Endothelial cell (in vitro differentiated cells): Measurements from ENCODE around the gene FXR1. TPM values are rescaled to one million over a fixed set of nuclear protein-coding genes. Genes with fewer than 3 reads are reported as not detected.

ENCODE experiments used
- DNase-seq: peaks from one replicate; pipeline ENCODE4 v3.0.0; 2021; ENCODE audit warnings: low spot score
- H3K27ac Mint-ChIP-seq: one replicate; pipeline ENCODE4 v1.8.0; 2021; ENCODE audit warnings: mixed read lengths, inconsistent platforms; ENCODE audit not compliant: unreplicated experiment
- H3K27me3 Mint-ChIP-seq: one replicate; pipeline ENCODE4 v1.8.0; 2021; ENCODE audit warnings: mild to moderate bottlenecking, moderate library complexity, mixed read lengths, inconsistent platforms; ENCODE audit not compliant: unreplicated experiment
- H3K36me3 Mint-ChIP-seq: one replicate; pipeline ENCODE4 v1.8.0; 2021; ENCODE audit warnings: mild to moderate bottlenecking, low read depth, mixed read lengths, inconsistent platforms; ENCODE audit not compliant: unreplicated experiment
- H3K4me1 Mint-ChIP-seq: one replicate; pipeline ENCODE4 v1.8.0; 2021; ENCODE audit warnings: mild to moderate bottlenecking, mixed read lengths, inconsistent platforms; ENCODE audit not compliant: unreplicated experiment
- H3K4me3 Mint-ChIP-seq: one replicate; pipeline ENCODE4 v1.8.0; 2021; ENCODE audit warnings: mild to moderate bottlenecking, mixed read lengths, inconsistent platforms; ENCODE audit not compliant: unreplicated experiment
- H3K9me3 Mint-ChIP-seq: one replicate; pipeline ENCODE4 v1.8.0; 2021; ENCODE audit warnings: mixed read lengths, inconsistent platforms; ENCODE audit not compliant: unreplicated experiment
- total RNA-seq: library from RNA; stranded (reverse); fragmentation: NEBNext Ultra II Directional; extraction: Animal tissue kit (Norgen Biotek cat#: 25700); gene quantifications from one replicate; pipeline ENCODE4 v1.2.1, GENCODE V29; 2021; ENCODE audit not compliant: unreplicated experiment
- TF ChIP-seq, protein P1 (sequence below): fragments of 200-600 bp; sonication (generic); IDR thresholded peaks from one replicate; pipeline ENCODE4 v1.5.0; 2021; ENCODE audit warnings: antibody characterized with exemption; ENCODE audit not compliant: unreplicated experiment

FXR1 gene
- total RNA-seq, 1 donor from 2014 or later, result 219 TPM

DNA sequence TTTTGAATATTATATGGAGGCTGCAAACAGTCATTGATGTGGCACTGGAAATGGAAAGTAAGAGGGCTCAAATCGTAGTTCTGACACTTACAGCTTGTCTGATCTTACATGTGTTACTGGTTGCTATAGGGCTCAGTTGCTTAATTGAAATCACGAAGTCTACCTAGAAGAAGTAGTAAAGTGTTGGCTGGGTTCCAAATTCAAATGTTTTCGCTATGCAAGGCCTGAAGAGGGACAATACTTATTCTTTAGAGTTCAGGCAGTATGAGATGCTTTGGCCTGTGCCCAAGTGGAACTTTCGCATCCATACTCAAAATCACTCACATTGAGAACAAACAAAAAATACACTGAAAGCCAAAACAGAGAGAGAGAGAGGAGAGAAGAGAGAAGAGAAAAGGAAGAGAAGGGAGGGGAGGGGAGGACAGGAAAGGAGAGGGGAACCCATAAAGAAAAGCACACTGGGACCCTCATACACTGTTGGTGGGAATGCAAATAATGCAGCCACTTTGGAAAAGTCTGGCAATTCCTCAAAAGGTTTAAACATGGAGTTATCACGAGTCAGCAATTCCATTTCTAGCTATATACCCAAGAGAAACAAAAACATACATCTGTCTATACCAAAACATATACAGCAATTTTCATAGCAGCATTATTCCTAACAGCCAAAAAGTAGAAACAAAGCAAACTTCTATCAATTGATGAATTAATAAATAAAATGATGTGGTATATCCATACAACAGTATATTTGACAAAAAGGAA, 2.9 kb upstream of the FXR1 start:
- Mint-ChIP-seq H3K4me3 (no peak overlapping the region), H3K27ac (no peak overlapping the region), H3K4me1 (peaks cover 20% of the 10 kb centered on the region), H3K9me3 (no peaks in the 10 kb centered on the region), H3K27me3 (peaks cover 11% of the 10 kb centered on the region), H3K36me3 (no peaks in the 10 kb centered on the region)
- TF ChIP-seq, protein P1, sequence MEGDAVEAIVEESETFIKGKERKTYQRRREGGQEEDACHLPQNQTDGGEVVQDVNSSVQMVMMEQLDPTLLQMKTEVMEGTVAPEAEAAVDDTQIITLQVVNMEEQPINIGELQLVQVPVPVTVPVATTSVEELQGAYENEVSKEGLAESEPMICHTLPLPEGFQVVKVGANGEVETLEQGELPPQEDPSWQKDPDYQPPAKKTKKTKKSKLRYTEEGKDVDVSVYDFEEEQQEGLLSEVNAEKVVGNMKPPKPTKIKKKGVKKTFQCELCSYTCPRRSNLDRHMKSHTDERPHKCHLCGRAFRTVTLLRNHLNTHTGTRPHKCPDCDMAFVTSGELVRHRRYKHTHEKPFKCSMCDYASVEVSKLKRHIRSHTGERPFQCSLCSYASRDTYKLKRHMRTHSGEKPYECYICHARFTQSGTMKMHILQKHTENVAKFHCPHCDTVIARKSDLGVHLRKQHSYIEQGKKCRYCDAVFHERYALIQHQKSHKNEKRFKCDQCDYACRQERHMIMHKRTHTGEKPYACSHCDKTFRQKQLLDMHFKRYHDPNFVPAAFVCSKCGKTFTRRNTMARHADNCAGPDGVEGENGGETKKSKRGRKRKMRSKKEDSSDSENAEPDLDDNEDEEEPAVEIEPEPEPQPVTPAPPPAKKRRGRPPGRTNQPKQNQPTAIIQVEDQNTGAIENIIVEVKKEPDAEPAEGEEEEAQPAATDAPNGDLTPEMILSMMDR, result no peak
- no peak for DNase-seq

DNA sequence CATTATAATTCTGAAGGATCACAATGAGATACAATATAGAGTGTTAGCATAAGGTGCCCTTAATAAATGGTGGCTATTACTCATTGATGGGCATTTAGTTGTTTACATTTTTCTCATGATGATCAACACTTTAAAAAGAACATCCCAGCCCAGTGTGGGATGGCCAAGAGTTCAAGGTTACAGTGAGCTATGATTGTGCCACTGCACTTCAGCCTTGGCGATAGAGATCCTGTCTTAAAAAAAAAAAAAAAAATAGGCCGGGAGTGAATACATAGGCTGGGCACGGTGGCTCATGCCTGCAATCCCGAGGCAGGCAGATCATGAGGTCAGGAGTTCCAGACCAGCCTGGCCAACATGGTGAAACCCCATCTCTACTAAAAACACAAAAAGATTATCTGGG, 1.6 kb upstream of the FXR1 start:
- DNase-seq, result no peak
- peaks cover 23% of the 10 kb centered on the region for H3K4me1 Mint-ChIP-seq
- no peak overlapping the region for H3K27ac Mint-ChIP-seq
- H3K4me3 Mint-ChIP-seq, result no peak overlapping the region
- TF ChIP-seq, protein P1, result no peak
- H3K36me3 Mint-ChIP-seq, result no peaks in the 10 kb centered on the region
- no peaks in the 10 kb centered on the region for H3K9me3 Mint-ChIP-seq
- peaks cover 11% of the 10 kb centered on the region for H3K27me3 Mint-ChIP-seq

DNA sequence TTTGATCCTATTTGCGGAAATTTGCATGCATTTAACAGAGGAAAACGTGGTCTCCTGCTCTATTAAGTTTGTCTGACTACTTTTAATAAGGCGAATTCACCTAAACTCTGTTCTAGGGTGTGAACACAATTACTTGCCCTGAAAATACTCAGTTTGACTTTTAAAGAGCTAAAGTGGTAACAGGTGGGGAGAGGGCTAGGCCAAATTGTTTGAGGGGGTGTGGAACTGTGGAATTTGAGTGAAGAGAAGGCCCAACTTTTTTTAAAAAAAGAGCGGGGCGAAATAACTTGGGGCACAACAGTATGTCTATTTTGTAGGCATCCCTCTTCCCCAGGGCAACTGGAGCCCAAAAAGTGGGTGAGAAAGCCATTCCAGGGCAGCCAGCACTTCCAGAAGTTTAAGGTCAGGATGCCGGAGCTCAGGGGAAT, 580 bp upstream of the FXR1 start:
- TF ChIP-seq, protein P1, result no peak
- DNase-seq, result no peak
- peaks cover 11% of the 10 kb centered on the region for H3K27me3 Mint-ChIP-seq
- peak overlapping the region; percentile 97 for H3K27ac Mint-ChIP-seq
- no peaks in the 10 kb centered on the region for H3K9me3 Mint-ChIP-seq
- H3K4me3 Mint-ChIP-seq, result peak overlapping the region; percentile 97
- no peaks in the 10 kb centered on the region for H3K36me3 Mint-ChIP-seq
- H3K4me1 Mint-ChIP-seq, result peaks cover 23% of the 10 kb centered on the region

DNA sequence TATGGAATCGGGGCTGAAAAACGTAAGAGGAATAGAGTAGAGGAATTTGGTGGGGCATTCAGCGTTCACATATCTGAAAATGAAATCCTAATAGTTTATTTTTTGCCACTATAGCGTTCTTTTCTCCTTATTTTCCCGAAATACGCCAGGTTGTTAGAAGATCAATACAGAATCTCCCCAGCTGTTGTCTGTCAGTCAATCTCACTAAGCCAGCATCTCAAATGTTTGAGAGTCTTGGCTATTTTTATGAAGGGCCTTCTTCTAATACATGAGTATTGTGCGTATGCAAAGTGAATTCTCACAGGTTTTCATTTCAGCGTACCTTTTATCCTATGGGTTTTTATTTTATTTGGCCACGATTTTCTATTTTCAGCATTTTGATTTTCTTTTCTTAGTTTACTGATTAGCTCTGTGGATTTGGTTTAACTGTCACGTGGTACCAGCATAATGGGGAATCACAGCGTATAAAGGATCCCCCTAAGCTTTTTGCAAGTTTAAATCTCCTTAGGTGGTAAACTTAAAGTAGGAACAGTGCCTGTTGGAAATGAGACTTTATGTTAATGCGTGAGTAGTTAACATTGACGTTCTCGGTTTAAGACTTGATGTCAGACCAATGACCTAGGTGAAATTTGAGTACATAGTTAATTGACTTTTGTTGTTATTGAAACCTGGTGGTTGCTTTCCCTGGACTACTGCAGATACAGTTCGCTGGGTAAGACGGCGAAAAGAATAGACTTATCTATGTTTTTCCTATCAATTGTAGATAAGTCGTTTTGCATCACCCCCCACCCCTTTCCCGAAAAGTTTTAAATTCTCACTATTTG, 1.3 kb downstream of the FXR1 start:
- H3K27me3 Mint-ChIP-seq, result peaks cover 11% of the 10 kb centered on the region
- no peak for DNase-seq
- TF ChIP-seq, protein P1, result no peak
- H3K27ac Mint-ChIP-seq, result peak overlapping the region; percentile 97
- peak overlapping the region; percentile 97 for H3K4me3 Mint-ChIP-seq
- H3K9me3 Mint-ChIP-seq, result no peaks in the 10 kb centered on the region
- peaks cover 23% of the 10 kb centered on the region for H3K4me1 Mint-ChIP-seq
- peaks cover 4% of the 10 kb centered on the region for H3K36me3 Mint-ChIP-seq

DNA sequence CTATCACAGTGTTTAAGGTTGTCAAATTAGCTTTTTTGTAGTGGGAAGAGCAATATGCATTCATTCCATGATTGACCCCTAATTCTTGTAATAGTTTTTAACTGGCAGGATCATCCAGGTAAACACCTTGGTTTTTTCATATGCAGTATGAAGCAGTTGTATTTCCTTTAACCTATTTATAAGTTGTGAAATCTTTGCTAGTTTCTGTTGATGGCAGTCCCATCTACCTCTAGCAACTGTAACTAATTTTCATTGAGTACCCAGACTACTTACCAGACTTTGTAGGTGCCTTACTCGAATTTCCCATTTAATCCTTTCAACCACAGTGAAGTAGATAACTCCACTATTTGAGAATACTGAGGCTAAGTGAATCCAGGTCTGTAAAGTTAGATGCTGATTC, 6.1 kb downstream of the FXR1 start:
- no peaks in the 10 kb centered on the region for H3K9me3 Mint-ChIP-seq
- peaks cover 13% of the 10 kb centered on the region for H3K4me1 Mint-ChIP-seq
- no peak for DNase-seq
- peaks cover 3% of the 10 kb centered on the region for H3K27me3 Mint-ChIP-seq
- TF ChIP-seq, protein P1, result no peak
- no peak overlapping the region for H3K27ac Mint-ChIP-seq
- peaks cover 4% of the 10 kb centered on the region for H3K36me3 Mint-ChIP-seq
- no peak overlapping the region for H3K4me3 Mint-ChIP-seq
